Thyroid gland (tissue), 4 donors: ENCODE results near the gene CCDC85B.

ENCODE experiments used
- CTCF ChIP-seq, 6 experiments: fragments of 200-600 bp in 3 of 6; fragments of 450-650 bp in 3 of 6; sonication (generic) in 3 of 6; IDR thresholded peaks; one replicate each; pipeline ENCODE4 v1.5.1; 2016 to 2019; ENCODE audit warnings: antibody characterized with exemption in 6 of 6, mild to moderate bottlenecking in 2 of 6, inconsistent platforms in 1 of 6, moderate library complexity in 1 of 6
- POLR2A ChIP-seq, 2 donors: fragments of 450-650 bp; IDR thresholded peaks; one replicate each; pipeline ENCODE4 v1.6.1; 2017; ENCODE audit warnings: antibody characterized with exemption in 2 of 2, mild to moderate bottlenecking in 2 of 2, moderate library complexity in 1 of 2

GRCh38 chr11:65919573-65920371, 29.3 kb downstream of the CCDC85B start:
- TF ChIP-seq POLR2A (IDR thresholded peaks at IDR 0.05), result no peak
- TF ChIP-seq CTCF (IDR thresholded peaks at IDR 0.05), result no peak
